HG02798 (cell line): ENCODE data around the gene LIPT2.
A peak's percentile ranks its signal among the peaks of the same experiment; 100 is the strongest.

Experiments used
- ATAC-seq: cut with Tn5 transposase; IDR thresholded peaks from one replicate; pipeline ENCODE4 v1.9.1; 2021; ENCODE audit warnings: mild to moderate bottlenecking; ENCODE audit not compliant: unreplicated experiment, poor library complexity

Gene LIPT2

DNA sequence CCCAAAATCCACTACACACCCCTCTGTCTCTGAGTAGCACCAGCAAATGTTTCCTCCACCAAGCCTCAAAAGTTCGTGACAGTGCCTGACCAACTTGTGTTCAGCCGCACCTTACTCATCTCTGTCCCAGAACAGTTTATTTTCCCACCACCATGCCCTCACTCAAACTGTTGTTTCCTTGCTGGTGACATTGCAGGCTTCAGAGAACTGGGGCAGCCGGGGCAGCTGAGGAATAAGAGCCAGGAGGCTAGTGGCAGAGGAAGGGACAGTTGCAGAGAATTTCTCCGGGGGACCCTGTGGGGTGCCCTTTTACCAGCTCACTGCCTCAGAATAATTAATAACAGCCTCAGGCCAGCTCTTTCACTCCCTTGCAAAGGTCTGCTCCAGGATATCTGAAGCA, 25.5 kb downstream of the LIPT2 start:
- no peak for ATAC-seq

- ATAC-seq, result no peak
These were observed 26.3 kb downstream of the LIPT2 start, which contains the start of gene KCNE3 for GRCh38 chr11:74466916-74467885. KCNE3 (minus strand) TSS chr11:74467549; CDS start chr11:74457563, 9,986 bp downstream.

GRCh38 chr11:74465291-74465708, 28.2 kb downstream of the LIPT2 start:
- no peak for ATAC-seq

DNA sequence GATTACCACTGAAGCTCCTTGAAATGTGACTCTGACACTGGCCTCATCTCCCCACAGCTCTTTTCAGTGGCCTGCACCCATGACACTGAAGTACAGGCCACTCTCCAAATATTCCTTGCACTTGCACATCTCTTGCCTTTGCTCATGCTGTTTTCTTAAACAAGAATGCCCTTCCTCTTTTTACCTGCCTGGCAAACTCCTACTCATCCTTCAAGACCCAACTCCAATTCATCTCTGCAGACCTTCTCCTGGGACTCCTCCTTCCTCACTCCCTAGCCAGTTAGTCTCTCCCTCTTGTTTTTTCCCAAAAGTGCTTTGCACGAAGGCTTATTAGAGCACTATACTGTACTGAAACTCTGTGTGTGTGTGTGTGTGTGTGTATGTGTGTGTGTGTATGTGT, 28.8 kb downstream of the LIPT2 start:
- no peak for ATAC-seq

- no peak for ATAC-seq
These were observed 30.3 kb downstream of the LIPT2 start for GRCh38 chr11:74463216-74463615.

- no peak for ATAC-seq
These were observed 30.9 kb downstream of the LIPT2 start for GRCh38 chr11:74462631-74463030.

DNA sequence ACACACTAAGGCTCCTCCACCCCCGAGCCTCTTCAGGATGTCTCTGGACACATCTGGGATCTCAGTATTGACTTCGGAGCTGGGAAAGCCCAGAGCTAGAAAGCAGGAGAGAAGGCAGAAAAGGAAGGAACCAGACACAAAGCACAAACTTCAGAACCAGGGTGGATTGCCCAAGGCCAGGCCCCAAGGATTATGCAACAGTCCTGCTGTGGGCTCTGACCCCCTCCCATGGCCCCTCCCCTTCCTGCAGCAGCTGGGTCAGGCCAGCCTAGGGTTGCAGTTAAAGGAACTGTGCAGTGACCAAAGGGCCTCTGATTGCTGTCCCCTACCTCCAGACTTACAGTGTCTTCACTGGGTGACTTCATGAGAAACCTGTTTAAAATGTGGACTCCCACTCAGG, 31.5 kb downstream of the LIPT2 start:
- ATAC-seq, result no peak

DNA sequence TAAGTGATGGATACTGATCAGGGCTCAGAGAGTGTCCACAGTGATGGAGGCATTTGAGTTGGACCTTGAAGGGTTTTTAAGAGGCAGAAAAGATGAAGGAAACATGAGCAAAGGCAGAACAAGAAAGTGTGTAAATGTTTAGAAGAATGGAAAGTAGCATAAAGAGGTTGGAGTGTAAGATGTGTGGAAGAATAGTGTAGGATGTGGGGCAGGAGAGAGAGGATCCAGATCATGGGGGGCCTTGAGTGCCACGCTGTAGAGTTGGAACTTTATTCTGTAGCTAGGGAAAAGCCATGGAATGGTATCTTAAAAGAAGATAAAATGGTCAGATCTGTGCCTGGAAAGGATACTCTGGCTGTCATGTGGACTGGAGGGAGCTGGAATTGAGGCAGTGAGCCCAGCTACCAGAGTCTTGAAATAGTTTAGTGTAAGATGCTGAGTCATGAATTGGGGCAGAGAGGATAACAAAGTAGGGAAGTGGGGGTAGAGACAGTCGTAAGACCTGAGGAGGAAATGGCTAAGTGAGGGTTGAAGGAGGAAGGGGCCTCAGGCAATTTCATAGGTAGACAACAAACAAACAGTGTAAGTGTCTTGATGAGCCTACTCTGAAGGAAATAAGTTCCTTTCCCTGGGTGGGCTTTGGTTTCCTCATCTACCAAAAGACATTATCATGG, 32.9 kb downstream of the LIPT2 start:
- no peak for ATAC-seq

- ATAC-seq, result no peak
These were observed 33.5 kb downstream of the LIPT2 start for GRCh38 chr11:74460065-74460464.

- ATAC-seq, result no peak
These were observed 33.9 kb downstream of the LIPT2 start for GRCh38 chr11:74459584-74459983.

DNA sequence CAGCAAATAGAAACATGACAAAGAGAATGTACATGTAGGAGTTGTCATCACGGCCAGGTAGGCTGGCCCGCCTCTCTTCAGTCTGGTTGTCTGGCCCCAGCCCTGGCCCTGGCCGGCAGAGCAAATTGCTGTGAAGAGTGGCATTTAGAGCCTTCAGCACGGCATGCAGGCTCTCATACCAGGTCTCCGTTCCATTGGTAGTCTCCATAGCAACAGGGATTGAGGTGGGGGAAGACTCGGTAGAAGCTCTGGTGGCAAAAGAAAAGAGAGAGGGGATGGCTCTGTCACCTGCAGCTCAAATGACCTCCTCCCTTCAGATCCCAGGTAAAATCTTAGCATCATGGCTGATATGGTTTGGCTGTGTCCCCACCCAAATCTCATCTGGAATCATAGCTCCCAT, 36.2 kb downstream of the LIPT2 start:
- no peak for ATAC-seq

- ATAC-seq, result no peak
These were observed 40.0 kb downstream of the LIPT2 start for GRCh38 chr11:74453373-74453975.

- ATAC-seq, result no peak
These were observed 41.2 kb downstream of the LIPT2 start for GRCh38 chr11:74452366-74452765.

- ATAC-seq, result no peak
These were observed 43.2 kb downstream of the LIPT2 start for GRCh38 chr11:74450318-74450717.

- peak; percentile 52 for ATAC-seq
These were observed 44.1 kb downstream of the LIPT2 start for GRCh38 chr11:74449369-74449931.

DNA sequence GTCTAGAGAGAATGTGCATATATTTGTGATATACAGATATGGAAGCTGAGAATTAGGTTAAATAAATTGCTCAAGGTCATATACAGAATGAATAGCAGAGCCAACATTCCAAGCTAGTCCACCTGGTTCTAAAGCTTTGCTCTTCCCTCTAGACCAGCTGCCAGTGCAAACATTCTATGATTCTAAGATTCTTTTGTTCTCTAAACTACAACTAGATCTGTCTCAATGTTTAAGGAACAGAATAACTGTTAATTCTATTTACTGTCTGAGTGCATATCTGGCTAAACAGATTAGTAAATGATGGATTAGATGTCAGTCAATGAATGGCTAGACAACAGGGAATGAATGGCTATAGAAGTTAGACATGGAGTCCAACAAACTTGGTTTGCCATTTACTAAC, 45.8 kb downstream of the LIPT2 start:
- ATAC-seq, result no peak

- ATAC-seq, result no peak
These were observed 47.0 kb downstream of the LIPT2 start for GRCh38 chr11:74446532-74446938.

GRCh38 chr11:74444173-74444826, 49.2 kb downstream of the LIPT2 start:
- ATAC-seq, result no peak

DNA sequence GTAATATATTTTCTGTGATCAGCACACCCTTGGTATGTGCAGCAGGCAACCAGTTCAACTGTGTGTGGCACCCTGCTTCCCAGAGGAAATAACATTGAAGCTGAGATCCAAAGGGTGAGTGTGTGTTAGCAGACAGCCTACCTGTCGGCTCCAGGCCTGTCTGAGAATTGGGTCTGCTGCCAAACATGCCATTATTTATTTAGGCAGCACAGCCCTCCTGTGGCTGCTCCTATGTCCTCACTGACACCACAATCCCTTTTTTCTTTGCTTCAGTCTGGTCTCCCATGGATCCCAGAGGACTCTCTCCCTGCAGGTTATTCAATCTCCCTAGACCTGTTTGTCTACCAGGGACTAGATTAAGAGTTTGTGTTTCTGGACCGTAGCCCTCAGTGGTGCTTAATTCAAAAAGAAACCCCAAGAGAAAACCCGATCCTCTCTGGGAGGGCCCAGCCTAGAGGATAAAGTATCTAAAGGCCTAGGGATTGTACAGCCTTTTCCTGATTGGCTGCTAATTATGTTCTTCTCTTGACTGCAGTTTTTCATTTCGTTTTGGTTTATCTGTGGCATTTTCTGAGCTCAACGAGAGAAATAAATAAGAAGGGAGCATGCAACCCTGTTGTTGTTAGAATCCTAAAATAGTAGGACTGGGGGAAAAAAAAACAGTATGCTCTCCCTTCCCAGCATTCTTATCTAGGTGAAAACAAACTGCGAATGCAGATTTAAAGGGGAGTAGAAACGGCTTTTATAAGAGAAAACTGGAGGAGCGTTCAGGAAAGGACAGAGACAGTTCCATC, 50.3 kb downstream of the LIPT2 start:
- ATAC-seq, result no peak
